OCI-M2 (cell line): ENCODE results near the gene UHRF1.
"Not testable (repeated sequence)": the region's sequence is repeated elsewhere in the genome, so short reads cannot be mapped to it uniquely, and the experiment has no call there.

Experiments used
- DNase-seq: peaks from one replicate; lab custom pipeline; 2025; ENCODE audit not compliant: unreplicated experiment; lab: John Stamatoyannopoulos, UW

Gene UHRF1

DNA sequence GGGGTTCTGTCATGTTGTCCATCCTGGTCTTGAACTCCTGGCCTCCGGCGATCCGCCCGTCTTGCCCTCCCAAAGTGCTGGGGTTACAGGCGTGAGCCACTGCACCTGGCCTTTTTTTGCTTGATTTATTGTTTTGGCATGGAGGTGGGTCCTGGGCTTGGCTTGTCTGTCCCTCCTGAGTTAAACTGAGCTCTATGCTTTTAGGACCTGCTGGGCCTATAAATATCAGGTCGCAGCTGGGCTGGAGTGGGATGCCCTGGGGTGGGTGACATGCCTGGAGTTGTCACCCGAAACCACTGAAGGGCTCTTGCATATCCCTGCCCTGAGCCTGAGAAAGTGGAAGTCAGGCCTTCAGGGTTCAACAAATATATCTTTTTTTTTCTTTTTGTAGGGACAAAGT, 12.2 kb upstream of the UHRF1 start:
- DNase-seq: no peak

- not testable (repeated sequence) for DNase-seq
Observed at GRCh38 chr19:4900879-4901278, 8.4 kb upstream of the UHRF1 start.

DNA sequence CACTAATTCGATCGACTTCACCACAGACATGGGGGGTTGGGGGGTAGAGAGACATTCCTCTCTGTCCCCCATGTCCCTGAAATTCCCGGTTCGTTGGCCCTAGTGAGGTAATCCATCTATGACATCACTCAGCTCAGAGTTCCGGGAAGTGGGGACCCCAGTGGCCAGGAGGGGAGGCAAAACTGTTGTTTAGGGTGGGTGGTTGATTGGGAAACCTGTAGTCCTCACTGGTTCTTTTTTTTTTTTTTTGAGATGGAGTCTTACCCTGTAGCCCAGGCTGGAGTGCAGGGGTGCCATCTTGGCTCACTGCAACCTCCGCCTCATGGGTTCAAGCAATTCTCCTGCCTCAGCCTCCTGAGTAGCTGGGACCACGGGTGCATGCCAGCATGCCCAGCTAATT, 6.5 kb upstream of the UHRF1 start, which contains the start of gene ARRDC5:
Gene ARRDC5, minus strand, starts transcription at position 101 of the 400 bp plus-strand sequence. Its CDS starts 71 bp downstream, at position 30.
- no peak for DNase-seq

GRCh38 chr19:4904481-4904880, 4.8 kb upstream of the UHRF1 start:
- DNase-seq: no peak

DNA sequence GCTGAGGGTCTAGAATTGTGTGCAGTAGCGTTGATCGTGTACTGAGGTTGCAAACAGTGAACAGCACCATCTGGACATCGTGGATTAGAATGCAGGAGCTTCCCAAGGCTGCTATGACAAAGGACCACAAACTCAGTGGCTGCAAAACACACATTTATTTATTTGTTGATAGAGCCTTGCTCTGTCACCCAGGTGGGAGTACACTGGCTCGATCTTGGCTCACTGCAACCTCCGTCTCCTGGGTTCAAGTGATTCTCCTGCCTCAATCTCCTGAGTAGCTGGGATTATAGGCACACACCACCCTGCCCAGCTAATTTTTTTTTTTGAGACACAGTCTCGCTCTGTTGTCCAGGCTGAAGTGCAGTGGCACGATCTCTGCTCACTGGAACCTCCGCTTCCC, 2.3 kb upstream of the UHRF1 start:
- no peak for DNase-seq

DNA sequence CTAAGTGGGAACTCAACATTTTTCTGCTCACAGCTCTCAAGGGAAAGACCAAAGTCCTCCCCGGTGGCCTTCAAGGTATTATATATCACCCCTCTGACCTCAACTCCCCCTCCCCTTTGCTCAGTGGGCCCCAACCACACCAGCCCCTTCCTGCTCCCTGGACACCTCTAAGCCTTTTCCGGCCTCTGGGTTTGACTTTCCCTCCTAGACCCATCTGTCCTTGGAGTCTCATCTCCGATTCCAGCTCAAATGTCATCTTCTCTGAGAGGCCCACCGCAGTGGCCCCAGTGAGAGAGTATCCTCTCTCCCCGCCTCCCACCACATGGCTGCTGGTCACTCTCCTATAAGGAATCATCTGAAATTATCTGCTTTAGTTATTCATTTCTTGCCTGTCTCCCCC, 941 bp upstream of the UHRF1 start:
- DNase-seq: no peak

DNA sequence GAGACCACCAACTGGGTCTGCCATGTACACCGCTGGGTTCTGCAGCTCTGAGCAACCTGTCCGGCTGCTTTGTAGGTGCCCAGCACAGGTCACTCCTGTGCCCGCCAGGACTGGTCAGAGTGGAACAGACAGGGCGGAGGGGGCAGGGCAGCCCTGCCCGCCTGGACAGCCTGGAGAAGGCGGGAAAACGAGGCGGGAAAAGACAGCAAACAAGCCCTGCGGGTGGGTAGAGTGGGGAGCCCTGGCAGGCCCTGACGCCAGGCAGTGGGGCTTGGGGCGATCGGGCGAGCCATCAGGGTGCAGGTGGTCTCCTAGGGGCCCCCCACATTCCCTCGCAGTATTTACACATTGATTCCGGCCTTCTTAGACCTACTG, 533 bp upstream of the UHRF1 start:
- DNase-seq: no peak

GRCh38 chr19:4909897-4910593, 744 bp downstream of the UHRF1 start:
- peak; percentile 20 for DNase-seq

DNA sequence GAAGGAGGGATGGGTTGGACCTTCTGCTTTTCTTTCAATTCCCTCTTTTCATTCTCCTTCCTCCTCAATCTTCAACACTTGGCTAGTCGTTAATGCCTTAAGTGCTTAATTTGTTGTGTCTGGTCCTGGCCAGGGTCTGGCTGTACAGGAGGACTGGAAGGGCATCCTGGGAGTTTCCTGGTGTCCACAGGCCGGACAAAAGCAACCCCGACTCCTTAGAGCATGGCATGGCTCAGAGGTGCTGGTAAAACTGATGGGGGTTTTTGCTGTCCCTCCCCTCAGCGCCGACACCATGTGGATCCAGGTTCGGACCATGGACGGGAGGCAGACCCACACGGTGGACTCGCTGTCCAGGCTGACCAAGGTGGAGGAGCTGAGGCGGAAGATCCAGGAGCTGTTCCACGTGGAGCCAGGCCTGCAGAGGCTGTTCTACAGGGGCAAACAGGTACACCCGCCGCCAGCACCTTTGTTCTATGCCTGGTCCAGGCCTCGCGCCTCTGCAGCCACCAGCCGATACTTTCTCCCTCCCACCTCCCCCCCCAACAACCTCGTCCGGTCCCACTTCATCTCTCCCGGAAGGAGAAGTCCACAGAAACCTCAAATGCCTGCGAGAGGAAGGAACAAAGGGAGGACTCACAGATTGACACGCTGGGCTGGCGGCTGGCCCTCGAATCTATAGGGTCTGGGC, 1.4 kb downstream of the UHRF1 start:
- DNase-seq: no peak

DNA sequence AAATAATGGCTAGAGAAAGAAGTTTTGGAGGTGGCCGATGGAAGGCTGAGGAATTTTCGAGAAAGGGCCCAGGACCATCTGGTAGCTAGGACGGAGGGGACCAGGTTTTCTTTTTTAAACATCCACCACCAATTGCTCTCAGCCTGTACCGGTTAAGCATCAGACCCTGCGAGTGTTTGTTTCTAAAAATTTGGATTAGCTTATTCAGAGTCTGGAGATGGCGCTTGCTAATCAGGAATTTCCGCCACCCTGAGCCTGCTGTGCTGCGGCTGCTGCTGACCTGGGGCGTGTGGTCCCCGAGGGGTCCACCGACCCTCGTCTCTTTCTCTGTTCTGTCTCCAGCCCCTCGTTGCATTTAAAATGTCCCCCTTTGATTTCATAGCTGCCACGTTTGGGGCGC, 2.0 kb downstream of the UHRF1 start:
- no peak for DNase-seq

- DNase-seq: no peak
Observed at GRCh38 chr19:4911786-4912672, 2.7 kb downstream of the UHRF1 start.

DNA sequence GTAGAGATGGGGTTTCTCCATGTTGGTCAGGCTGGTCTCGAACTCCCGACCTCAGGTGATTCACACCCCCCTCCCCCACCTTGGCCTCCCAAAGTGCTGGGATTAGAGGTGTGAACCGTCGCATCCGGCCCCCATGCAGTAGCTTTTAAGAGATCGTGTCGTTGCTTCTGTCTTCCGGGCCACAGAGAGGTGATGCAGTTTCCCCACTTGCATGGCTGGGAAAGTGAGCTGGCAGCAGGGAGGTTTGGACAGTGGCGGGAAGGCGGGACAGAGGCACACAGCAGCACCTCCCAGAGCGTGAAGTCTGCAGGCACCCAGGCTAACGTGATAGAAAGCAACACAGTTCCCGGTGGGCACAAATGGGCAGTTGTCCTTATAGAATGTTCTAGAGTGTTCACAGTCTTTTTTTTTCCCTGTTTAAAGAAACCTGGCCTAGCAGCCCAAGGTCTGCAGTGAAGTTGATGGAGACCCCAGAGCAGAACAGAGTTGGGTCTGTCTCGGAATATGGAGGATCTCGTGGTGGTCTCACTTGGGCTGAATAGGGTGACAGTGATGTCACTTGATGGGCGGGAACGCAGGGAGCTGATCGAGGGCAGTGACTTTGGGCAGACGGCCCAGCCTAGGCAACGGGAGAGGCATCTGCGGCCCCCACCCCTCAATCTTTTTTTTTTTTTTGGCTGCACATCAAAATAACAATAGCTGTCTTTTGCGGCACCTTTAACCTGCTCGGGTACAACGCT, 4.9 kb downstream of the UHRF1 start:
- DNase-seq: no peak

DNA sequence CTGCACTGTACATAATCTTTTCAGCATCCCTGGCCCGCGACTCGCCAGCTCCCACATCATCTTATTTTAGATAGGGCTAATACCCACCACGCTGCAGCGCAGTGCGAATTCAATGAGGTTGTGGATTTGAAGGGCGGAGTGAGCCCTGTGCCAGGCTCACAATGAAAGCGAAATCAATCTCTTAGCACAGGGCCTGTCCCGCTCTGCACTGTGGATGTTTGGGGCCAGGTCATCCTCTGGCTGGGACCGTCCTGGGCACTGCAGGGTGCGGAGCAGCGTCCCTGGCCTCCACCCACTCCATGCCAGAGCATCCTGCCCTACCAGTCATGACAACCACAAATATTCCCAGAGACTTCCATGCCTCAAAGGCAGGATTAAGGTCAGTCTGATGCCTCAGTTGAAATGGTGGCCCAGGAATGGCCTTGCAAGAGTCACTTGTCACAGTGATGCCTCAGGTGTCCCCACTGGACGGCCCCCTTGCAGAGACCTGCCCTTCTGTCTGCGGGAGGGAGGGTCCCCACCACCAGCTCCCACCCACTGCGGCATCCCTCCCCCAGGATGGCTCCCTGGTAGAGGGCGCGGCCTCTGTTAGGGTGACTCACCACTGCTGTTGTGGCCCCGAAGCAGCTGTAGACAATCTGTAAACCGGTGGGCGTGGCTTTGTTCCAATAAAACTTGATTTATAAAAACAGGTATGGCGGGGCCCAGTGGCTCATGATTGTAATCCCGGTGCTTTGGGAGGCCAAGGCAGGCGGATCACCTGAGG, 5.6 kb downstream of the UHRF1 start:
- DNase-seq: no peak

DNA sequence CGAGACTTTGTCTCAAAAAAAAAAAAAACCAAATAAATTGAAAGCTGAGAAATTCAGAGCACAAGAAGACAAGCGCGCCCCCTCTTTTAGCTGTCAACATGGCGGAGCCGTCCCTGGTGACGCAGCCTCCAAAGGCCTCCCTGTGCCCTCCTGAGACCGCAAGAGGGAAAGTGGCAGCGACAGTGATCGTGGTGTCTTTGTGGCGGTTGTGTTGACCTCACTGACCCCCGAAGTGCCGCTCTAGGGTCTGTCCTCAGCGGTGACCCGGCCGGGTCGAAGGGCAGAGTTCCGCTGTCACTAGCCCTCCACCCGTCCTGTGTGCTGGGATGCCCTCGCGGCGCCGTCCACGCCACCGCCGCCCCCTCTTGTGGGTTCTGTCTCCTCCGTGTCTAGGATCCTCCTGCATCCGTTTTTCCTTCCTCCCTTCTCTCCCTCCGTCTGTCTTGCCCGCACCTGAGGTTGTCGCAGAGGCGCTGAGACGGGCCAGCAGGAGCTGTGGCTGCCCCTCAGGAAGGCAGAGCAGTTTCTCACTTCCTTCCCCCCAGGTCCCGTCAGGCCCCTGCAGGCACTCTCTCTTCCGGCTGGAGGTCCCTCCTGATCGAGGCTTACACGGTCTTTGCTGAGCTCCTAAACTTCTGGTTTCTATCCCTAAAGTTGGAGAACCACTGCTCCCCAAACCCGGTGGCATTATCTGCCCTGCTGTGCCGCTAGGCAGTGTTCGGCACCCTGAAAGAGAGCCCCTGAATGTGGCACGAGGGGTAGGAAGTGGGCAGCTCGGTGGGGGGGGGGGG, 7.2 kb downstream of the UHRF1 start:
- DNase-seq: no peak

DNA sequence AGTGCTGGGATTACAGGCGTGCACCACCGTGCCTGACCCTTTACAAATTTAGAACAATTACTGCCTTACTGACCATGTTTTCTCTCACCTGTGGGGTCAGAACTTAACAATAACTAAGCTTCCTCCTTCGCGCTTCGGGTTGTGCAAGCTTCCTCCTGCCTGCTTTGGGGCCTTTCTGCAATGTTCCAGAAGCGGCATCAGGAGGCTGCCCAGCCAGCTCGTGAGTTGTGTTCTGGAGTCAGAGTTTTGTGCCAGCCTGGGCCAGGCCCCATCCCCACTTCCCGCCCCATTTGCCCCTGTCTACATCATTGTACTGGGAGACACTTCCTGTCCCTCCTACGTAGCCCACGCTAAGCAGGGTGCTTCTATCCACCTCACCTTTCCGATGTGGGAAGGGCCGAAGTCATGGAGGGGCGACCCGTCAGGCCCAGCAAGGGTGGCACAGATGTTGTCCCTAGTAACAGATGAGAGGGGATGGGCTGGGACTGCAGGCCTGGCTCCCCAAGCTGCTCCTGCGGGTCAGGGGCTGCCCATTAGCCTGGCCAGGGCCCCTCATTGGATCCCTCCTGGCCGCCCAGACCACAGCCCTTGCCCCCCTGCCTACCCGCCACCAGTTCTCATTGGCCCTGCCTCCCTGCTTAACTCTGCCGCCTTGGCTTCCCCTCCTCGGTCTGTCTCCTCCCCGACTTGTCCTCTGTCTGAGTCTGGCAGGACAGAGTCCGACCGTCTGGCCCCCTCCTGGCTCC, 13.4 kb downstream of the UHRF1 start:
- no peak for DNase-seq

- no peak for DNase-seq
Observed at GRCh38 chr19:4923276-4923747, 14.0 kb downstream of the UHRF1 start.

- no peak for DNase-seq
Observed at GRCh38 chr19:4929186-4929585, 19.9 kb downstream of the UHRF1 start.

DNA sequence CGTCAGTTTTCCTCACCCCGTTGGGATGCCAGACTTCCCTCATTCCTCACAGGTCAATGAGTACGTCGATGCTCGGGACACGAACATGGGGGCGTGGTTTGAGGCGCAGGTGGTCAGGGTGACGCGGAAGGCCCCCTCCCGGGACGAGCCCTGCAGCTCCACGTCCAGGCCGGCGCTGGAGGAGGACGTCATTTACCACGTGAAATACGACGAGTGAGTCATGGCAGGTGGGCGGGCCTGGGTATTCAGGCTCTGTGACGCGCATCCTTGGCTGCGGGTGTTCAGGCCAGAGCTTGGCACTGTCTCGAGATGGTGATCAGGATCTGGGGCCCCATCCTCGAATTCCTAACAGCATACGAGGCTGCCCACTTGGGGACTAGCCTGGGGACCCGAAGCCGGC, 21.4 kb downstream of the UHRF1 start:
- no peak for DNase-seq

DNA sequence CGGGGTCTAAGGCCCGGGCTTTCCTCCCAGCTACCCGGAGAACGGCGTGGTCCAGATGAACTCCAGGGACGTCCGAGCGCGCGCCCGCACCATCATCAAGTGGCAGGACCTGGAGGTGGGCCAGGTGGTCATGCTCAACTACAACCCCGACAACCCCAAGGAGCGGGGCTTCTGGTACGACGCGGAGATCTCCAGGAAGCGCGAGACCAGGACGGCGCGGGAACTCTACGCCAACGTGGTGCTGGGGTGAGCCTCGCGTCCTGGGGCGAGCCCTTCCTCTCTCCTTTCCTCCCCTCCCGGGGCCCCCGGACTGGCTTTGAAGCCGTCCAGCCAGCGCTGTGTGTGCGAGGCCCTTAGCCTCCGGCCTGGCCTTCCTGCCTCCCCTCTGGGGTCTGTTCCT, 23.4 kb downstream of the UHRF1 start:
- DNase-seq: no peak
